Myometrial cell (primary cell): ENCODE measurements around the gene NDUFB10. TPM values are rescaled to one million over a fixed set of nuclear protein-coding genes. Genes with fewer than 3 reads are reported as not detected.

Experiments
- total RNA-seq: library from RNA; depleted of rRNA; stranded (reverse); fragments of >200 nt; gene quantifications from 2 replicates; pipeline ENCODE4 v1.2.3, GENCODE V29; 2015

NDUFB10 gene
- total RNA-seq: 270 and 328 TPM in 2 replicates

GRCh38 chr16:1959269-1960039 lies at the start of gene NDUFB10:
Gene NDUFB10, plus strand, starts transcription at chr16:1959538. Its CDS starts 87 bp downstream, at chr16:1959625.

GRCh38 chr16:1918351-1919326 lies 40.7 kb upstream of the NDUFB10 start, which contains the start of gene HS3ST6:
Gene HS3ST6, minus strand, starts transcription at chr16:1918415. Its CDS starts 92 bp downstream, at chr16:1918323.

GRCh38 chr16:1942810-1943726 lies 16.3 kb upstream of the NDUFB10 start, which contains the start of gene MSRB1:
Gene MSRB1, minus strand, starts transcription at chr16:1943199. Its CDS starts 43 bp downstream, at chr16:1943156.

GRCh38 chr16:1964506-1965395 lies 5.4 kb downstream of the NDUFB10 start, which contains the start of gene RPS2:
Gene RPS2, minus strand, starts transcription at chr16:1964826. Its CDS starts 201 bp downstream, at chr16:1964625.

GRCh38 chr16:1966460-1966859 lies 7.1 kb downstream of the NDUFB10 start, which contains the start of gene RNF151:
Gene RNF151, plus strand, starts transcription at chr16:1966856. Its CDS starts 26 bp downstream, at chr16:1966882.

GRCh38 chr16:1971796-1972489 lies 12.6 kb downstream of the NDUFB10 start, which contains the start of gene TBL3:
Gene TBL3, plus strand, starts transcription at chr16:1972053. Its CDS starts 112 bp downstream, at chr16:1972165.

GRCh38 chr16:1981398-1981836 lies 22.1 kb downstream of the NDUFB10 start, which contains the start of gene NOXO1:
Gene NOXO1, minus strand, starts transcription at chr16:1981469. Its CDS starts 290 bp downstream, at chr16:1981179.

GRCh38 chr16:1983544-1984346 lies 24.4 kb downstream of the NDUFB10 start, which contains the start of gene GFER:
Gene GFER, plus strand, starts transcription at chr16:1984193. Its CDS starts 26 bp downstream, at chr16:1984219.

GRCh38 chr16:1989209-1990100 lies 30.1 kb downstream of the NDUFB10 start, which contains the start of gene SYNGR3:
Gene SYNGR3, plus strand, starts transcription at chr16:1989970. Its CDS starts 133 bp downstream, at chr16:1990103.

GRCh38 chr16:2009791-2010510 lies 50.6 kb downstream of the NDUFB10 start, which contains the start of gene ZNF598:
Gene ZNF598, minus strand, starts transcription at chr16:2009821.

Other genes with a start within 250 kb of the NDUFB10 start
- 98.6 and 102 TPM in 2 replicates for gene NME3, start 188.0 kb upstream of the NDUFB10 start, total RNA-seq
- 4.1 and 16.7 TPM in 2 replicates for gene EME2, start 186.7 kb upstream of the NDUFB10 start, total RNA-seq
- 135 and 175 TPM in 2 replicates for gene MRPS34, start 186.4 kb upstream of the NDUFB10 start, total RNA-seq
- 26.4 and 33.7 TPM in 2 replicates for gene SPSB3, start 177.0 kb upstream of the NDUFB10 start, total RNA-seq
- 99.7 and 144 TPM in 2 replicates for gene NUBP2, start 176.6 kb upstream of the NDUFB10 start, total RNA-seq
- gene IGFALS, start 165.8 kb upstream of the NDUFB10 start, total RNA-seq: not detected in 2 replicates
- 42.4 and 58.0 TPM in 2 replicates for gene HAGH, start 132.7 kb upstream of the NDUFB10 start, total RNA-seq
- gene FAHD1, start 132.3 kb upstream of the NDUFB10 start, total RNA-seq: 34.7 and 39.8 TPM in 2 replicates
- not detected in 2 replicates for gene MEIOB, start 87.4 kb upstream of the NDUFB10 start, total RNA-seq
- not detected in 2 replicates for gene HS3ST6, start 41.1 kb upstream of the NDUFB10 start, total RNA-seq
- gene MSRB1, start 16.3 kb upstream of the NDUFB10 start, total RNA-seq: 9.2 and 16.8 TPM in 2 replicates
- not detected in 2 replicates for gene RPL3L, start 4.8 kb upstream of the NDUFB10 start, total RNA-seq
- gene RPS2, start 5.3 kb downstream of the NDUFB10 start, total RNA-seq: 3,471 and 3,533 TPM in 2 replicates
- not detected in 2 replicates for gene RNF151, start 7.3 kb downstream of the NDUFB10 start, total RNA-seq
- 59.4 and 66.3 TPM in 2 replicates for gene TBL3, start 12.5 kb downstream of the NDUFB10 start, total RNA-seq
- not detected in 2 replicates for gene NOXO1, start 21.9 kb downstream of the NDUFB10 start, total RNA-seq
- 40.2 and 41.8 TPM in 2 replicates for gene GFER, start 24.7 kb downstream of the NDUFB10 start, total RNA-seq
- 1.1 and 4.6 TPM in 2 replicates for gene SYNGR3, start 30.4 kb downstream of the NDUFB10 start, total RNA-seq
- 41.8 and 43.2 TPM in 2 replicates for gene ZNF598, start 50.3 kb downstream of the NDUFB10 start, total RNA-seq
- gene NPW, start 60.2 kb downstream of the NDUFB10 start, total RNA-seq: 1.4 and 4.3 TPM in 2 replicates
- gene NHERF2, start 67.4 kb downstream of the NDUFB10 start, total RNA-seq: 62.9 and 94.0 TPM in 2 replicates
- gene NTHL1, start 88.3 kb downstream of the NDUFB10 start, total RNA-seq: 27.6 and 51.3 TPM in 2 replicates
- 30.8 and 63.1 TPM in 2 replicates for gene TSC2, start 88.4 kb downstream of the NDUFB10 start, total RNA-seq
- 109 and 147 TPM in 2 replicates for gene PKD1, start 176.4 kb downstream of the NDUFB10 start, total RNA-seq
- 1.4 and 2.3 TPM in 2 replicates for gene RAB26, start 189.1 kb downstream of the NDUFB10 start, total RNA-seq
- gene TRAF7, start 196.2 kb downstream of the NDUFB10 start, total RNA-seq: 84.5 and 106 TPM in 2 replicates
- gene CASKIN1, start 237.1 kb downstream of the NDUFB10 start, total RNA-seq: 0.18 TPM in 1 of 2 replicates, not detected in the other
- 42.9 and 54.2 TPM in 2 replicates for gene MLST8, start 245.9 kb downstream of the NDUFB10 start, total RNA-seq